Measurements from ENCODE around the gene SLC30A1.

Gene SLC30A1

DNA sequence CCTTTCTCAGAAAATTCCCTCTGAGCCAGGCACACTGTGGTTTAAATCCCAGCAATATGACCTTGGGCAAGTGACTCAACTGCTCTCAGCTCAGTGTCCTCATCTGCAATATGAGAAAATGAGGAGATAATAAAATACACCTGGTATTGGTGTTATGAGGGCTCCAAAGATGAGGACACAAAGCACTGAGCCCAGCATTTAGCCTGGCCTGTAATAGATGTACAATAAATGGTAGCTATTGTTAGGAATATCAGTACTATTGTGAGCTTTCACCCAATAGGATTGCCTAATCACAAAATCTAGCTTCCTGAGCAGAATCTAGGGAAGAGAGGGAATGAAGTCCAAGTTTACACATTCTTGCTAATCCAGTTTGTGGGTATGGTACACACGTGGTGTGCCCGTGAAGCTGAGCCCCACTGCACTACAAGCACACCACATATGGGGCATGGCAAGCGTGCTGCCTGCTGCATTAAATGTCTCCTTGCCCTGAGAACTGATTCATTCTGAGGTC, 24.3 kb upstream of the SLC30A1 start:
- Histone ChIP-seq H4K20me1 (ENCODE audit: low read depth, low read length) (no peaks in the 10 kb centered on the region), H3K36me3 (ENCODE audit: low read length) (no peaks in the 10 kb centered on the region), H3F3A (ENCODE audit: insufficient read depth) (no peaks in the 10 kb centered on the region), H2AFZ (ENCODE audit: low read depth, low read length, severe bottlenecking) (no peak overlapping the region), H3K9me2 (replicated peaks; ENCODE audit: insufficient read depth, low read length) (no peaks in the 10 kb centered on the region), H3K9me3 (ENCODE audit: insufficient read depth, low read length) (no peaks in the 10 kb centered on the region), H3K27ac (ENCODE audit: low read depth, low read length) (no peak overlapping the region), H3K4me2 (ENCODE audit: low read depth, low read length, poor library complexity, severe bottlenecking) (no peak overlapping the region), H3K4me3 (ENCODE audit: insufficient read depth, low read length, poor library complexity, severe bottlenecking) (no peak overlapping the region), H3K9ac (ENCODE audit: low read length) (no peak overlapping the region), H3K79me2 (ENCODE audit: insufficient read depth, low read length) (no peaks in the 10 kb centered on the region), H3K27me3 (ENCODE audit: low read length) (no peaks in the 10 kb centered on the region)
- TF ChIP-seq EZH2phosphoT487 (conservative IDR thresholded peaks at IDR 0.05; ENCODE audit: low read length): no peak

DNA sequence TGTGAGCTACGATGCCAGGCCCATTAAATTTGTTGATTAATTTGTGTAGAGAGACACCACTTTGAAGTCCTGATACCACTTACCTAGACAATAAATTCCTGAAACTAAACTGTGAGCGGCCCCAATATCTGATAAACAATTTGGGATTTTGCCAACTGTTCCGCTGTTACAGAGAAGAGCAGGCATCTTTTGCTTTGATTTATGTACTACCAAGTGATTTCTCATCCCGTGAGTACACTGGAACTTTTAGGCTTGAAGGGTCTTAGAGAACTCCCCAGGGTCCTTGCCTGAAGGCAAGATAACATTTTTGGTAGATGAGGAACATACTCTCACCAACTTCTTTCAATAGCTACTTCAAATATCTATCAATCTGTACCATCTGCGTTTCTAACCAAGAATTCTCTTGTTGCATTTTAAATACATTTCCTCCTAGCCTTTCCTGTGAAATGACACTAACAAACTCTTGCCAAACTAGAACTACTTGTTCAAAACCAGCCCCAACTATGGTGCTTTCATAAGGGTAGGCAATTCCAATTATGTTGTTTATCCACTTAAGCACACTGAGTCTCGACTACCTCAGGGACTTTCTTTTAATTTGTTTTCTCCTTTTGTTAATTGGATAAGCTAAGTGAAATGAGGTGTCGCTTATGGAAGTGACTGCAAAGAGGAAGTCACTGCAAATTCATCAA, 23.2 kb upstream of the SLC30A1 start:
- Histone ChIP-seq H3K36me3 (ENCODE audit: low read length) (no peaks in the 10 kb centered on the region), H3K9me2 (replicated peaks; ENCODE audit: insufficient read depth, low read length) (no peaks in the 10 kb centered on the region), H3K4me3 (ENCODE audit: insufficient read depth, low read length, poor library complexity, severe bottlenecking) (no peak overlapping the region), H3K9ac (ENCODE audit: low read length) (no peak overlapping the region), H2AFZ (ENCODE audit: low read depth, low read length, severe bottlenecking) (no peak overlapping the region), H3K27ac (ENCODE audit: low read depth, low read length) (no peak overlapping the region), H3K4me2 (ENCODE audit: low read depth, low read length, poor library complexity, severe bottlenecking) (no peak overlapping the region), H4K20me1 (ENCODE audit: low read depth, low read length) (no peaks in the 10 kb centered on the region), H3K79me2 (ENCODE audit: insufficient read depth, low read length) (no peaks in the 10 kb centered on the region), H3K27me3 (ENCODE audit: low read length) (no peaks in the 10 kb centered on the region), H3K9me3 (ENCODE audit: insufficient read depth, low read length) (no peaks in the 10 kb centered on the region), H3F3A (ENCODE audit: insufficient read depth) (no peaks in the 10 kb centered on the region)
- no peak for TF ChIP-seq EZH2phosphoT487 (conservative IDR thresholded peaks at IDR 0.05; ENCODE audit: low read length)
- TF ChIP-seq, protein P1, sequence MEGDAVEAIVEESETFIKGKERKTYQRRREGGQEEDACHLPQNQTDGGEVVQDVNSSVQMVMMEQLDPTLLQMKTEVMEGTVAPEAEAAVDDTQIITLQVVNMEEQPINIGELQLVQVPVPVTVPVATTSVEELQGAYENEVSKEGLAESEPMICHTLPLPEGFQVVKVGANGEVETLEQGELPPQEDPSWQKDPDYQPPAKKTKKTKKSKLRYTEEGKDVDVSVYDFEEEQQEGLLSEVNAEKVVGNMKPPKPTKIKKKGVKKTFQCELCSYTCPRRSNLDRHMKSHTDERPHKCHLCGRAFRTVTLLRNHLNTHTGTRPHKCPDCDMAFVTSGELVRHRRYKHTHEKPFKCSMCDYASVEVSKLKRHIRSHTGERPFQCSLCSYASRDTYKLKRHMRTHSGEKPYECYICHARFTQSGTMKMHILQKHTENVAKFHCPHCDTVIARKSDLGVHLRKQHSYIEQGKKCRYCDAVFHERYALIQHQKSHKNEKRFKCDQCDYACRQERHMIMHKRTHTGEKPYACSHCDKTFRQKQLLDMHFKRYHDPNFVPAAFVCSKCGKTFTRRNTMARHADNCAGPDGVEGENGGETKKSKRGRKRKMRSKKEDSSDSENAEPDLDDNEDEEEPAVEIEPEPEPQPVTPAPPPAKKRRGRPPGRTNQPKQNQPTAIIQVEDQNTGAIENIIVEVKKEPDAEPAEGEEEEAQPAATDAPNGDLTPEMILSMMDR (IDR thresholded peaks at IDR 0.05; ENCODE audit: insufficient read depth, low read length, poor library complexity, severe bottlenecking): no peak

DNA sequence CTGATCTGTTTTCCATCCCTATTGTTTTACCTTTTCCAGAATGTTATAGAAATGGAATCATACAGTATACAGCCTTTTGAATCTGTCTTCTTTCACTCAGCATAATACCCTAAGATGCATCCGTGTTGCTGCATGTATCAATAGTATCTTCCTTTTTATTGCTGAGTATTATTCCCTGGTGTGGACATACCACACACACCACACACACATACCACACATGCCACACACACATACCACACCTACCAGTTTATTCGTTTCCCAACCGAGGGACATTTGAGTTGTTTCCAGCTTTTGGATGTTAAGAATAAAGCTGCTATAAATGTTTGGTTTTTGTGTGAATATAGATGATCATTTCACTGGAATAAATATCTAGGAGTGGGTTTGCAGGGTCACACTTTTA, 22.2 kb upstream of the SLC30A1 start:
- H3K9me2 ChIP-seq (replicated peaks; ENCODE audit: insufficient read depth, low read length): no peaks in the 10 kb centered on the region
- H3K27ac ChIP-seq (ENCODE audit: low read depth, low read length): no peak overlapping the region
- TF ChIP-seq, protein P1 (IDR thresholded peaks at IDR 0.05; ENCODE audit: insufficient read depth, low read length, poor library complexity, severe bottlenecking): no peak
- no peak for TF ChIP-seq EZH2phosphoT487 (conservative IDR thresholded peaks at IDR 0.05; ENCODE audit: low read length)
- H3K4me3 ChIP-seq (ENCODE audit: insufficient read depth, low read length, poor library complexity, severe bottlenecking): no peak overlapping the region
- no peaks in the 10 kb centered on the region for H4K20me1 ChIP-seq (ENCODE audit: low read depth, low read length)
- no peaks in the 10 kb centered on the region for H3K9me3 ChIP-seq (ENCODE audit: insufficient read depth, low read length)
- no peak overlapping the region for H3K4me2 ChIP-seq (ENCODE audit: low read depth, low read length, poor library complexity, severe bottlenecking)
- no peaks in the 10 kb centered on the region for H3K79me2 ChIP-seq (ENCODE audit: insufficient read depth, low read length)
- H3K9ac ChIP-seq (ENCODE audit: low read length): no peak overlapping the region
- H2AFZ ChIP-seq (ENCODE audit: low read depth, low read length, severe bottlenecking): no peak overlapping the region
- no peaks in the 10 kb centered on the region for H3K36me3 ChIP-seq (ENCODE audit: low read length)
- H3K27me3 ChIP-seq (ENCODE audit: low read length): no peaks in the 10 kb centered on the region
- no peaks in the 10 kb centered on the region for H3F3A ChIP-seq (ENCODE audit: insufficient read depth)

DNA sequence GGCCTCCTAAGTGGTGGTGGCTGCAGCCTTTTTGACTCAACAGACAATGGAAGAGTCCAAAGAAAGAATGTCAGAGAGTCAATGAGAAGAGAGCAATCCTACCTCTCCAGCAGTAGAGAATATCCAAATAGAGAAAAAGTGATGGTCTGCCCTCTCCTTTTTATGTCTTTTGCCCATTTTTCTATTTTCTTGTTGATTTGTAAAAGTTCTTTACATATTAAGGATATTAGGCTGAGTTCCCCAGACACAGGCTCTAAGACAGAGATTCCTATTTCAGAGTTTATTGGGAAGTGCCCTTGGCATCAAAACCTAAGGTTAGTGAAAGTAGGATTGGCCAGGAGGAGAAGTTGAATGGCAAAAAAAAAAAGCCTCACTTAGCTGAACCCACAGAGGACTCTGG, 20.3 kb upstream of the SLC30A1 start:
- no peaks in the 10 kb centered on the region for H3K9me2 ChIP-seq (replicated peaks; ENCODE audit: insufficient read depth, low read length)
- no peak overlapping the region for H3K4me2 ChIP-seq (ENCODE audit: low read depth, low read length, poor library complexity, severe bottlenecking)
- no peak overlapping the region for H3K4me3 ChIP-seq (ENCODE audit: insufficient read depth, low read length, poor library complexity, severe bottlenecking)
- no peak overlapping the region for H3K27ac ChIP-seq (ENCODE audit: low read depth, low read length)
- H3K9me3 ChIP-seq (ENCODE audit: insufficient read depth, low read length): no peaks in the 10 kb centered on the region
- H3K9ac ChIP-seq (ENCODE audit: low read length): no peak overlapping the region
- H3K79me2 ChIP-seq (ENCODE audit: insufficient read depth, low read length): no peaks in the 10 kb centered on the region
- H3K36me3 ChIP-seq (ENCODE audit: low read length): no peaks in the 10 kb centered on the region
- no peaks in the 10 kb centered on the region for H3F3A ChIP-seq (ENCODE audit: insufficient read depth)
- H3K27me3 ChIP-seq (ENCODE audit: low read length): no peaks in the 10 kb centered on the region
- TF ChIP-seq, protein P1 (IDR thresholded peaks at IDR 0.05; ENCODE audit: insufficient read depth, low read length, poor library complexity, severe bottlenecking): no peak
- TF ChIP-seq EZH2phosphoT487 (conservative IDR thresholded peaks at IDR 0.05; ENCODE audit: low read length): no peak
- H2AFZ ChIP-seq (ENCODE audit: low read depth, low read length, severe bottlenecking): no peak overlapping the region
- no peaks in the 10 kb centered on the region for H4K20me1 ChIP-seq (ENCODE audit: low read depth, low read length)

Measured in SU-DHL-6 (cell line).